Chondrocyte (in vitro differentiated cells): ENCODE measurements around the gene BTBD6. TPM values are rescaled to one million over a fixed set of nuclear protein-coding genes. Genes with fewer than 3 reads are reported as not detected.
A peak's percentile ranks its signal among the peaks of the same experiment; 100 is the strongest.

Experiments used
- DNase-seq: peaks from one replicate; pipeline ENCODE4 v3.0.0; 2021; ENCODE audit warnings: mixed read lengths, low spot score
- H3K27ac Mint-ChIP-seq: one replicate; pipeline ENCODE4 v1.8.0; 2021; ENCODE audit warnings: mild to moderate bottlenecking, moderate library complexity, mixed read lengths; ENCODE audit not compliant: unreplicated experiment
- H3K27me3 Mint-ChIP-seq: 2 replicates; pipeline ENCODE4 v1.8.0; 2021; ENCODE audit warnings: low read depth, mixed read lengths
- H3K36me3 Mint-ChIP-seq: 2 replicates; pipeline ENCODE4 v1.8.0; 2021; ENCODE audit warnings: low read depth, mixed read lengths
- H3K4me1 Mint-ChIP-seq: 2 replicates; pipeline ENCODE4 v1.8.0; 2021; ENCODE audit warnings: low read depth, mild to moderate bottlenecking, mixed read lengths
- H3K4me3 Mint-ChIP-seq: one replicate; pipeline ENCODE4 v1.8.0; 2021; ENCODE audit warnings: mild to moderate bottlenecking, moderate library complexity, mixed read lengths; ENCODE audit not compliant: unreplicated experiment
- H3K9me3 Mint-ChIP-seq: 2 replicates; pipeline ENCODE4 v1.8.0; 2021; ENCODE audit warnings: low read depth, mixed read lengths
- CTCF ChIP-seq: fragments of 200-600 bp; sonication (generic); IDR thresholded peaks from 2 replicates; pipeline ENCODE4 v1.5.0; 2021; ENCODE audit warnings: antibody characterized with exemption, mild to moderate bottlenecking, moderate library complexity
- total RNA-seq: library from RNA; stranded (reverse); gene quantifications from 3 replicates; pipeline ENCODE4 v1.2.1, GENCODE V29; 2021

BTBD6 gene
- total RNA-seq, 1 donor from 2014 or later: 54.3 TPM

GRCh38 chr14:105279642-105280361, 31.5 kb downstream of the BTBD6 start:
- Mint-ChIP-seq H3K4me3 (no peak overlapping the region), H3K27ac (no peak overlapping the region), H3K27me3 (no peaks in the 10 kb centered on the region), H3K9me3 (no peaks in the 10 kb centered on the region), H3K36me3 (no peaks in the 10 kb centered on the region), H3K4me1 (peaks cover 18% of the 10 kb centered on the region)
- no peak for DNase-seq
- TF ChIP-seq CTCF: no peak

GRCh38 chr14:105280525-105280924, 32.2 kb downstream of the BTBD6 start:
- Mint-ChIP-seq H3K4me1 (peaks cover 10% of the 10 kb centered on the region), H3K27ac (no peak overlapping the region), H3K4me3 (no peak overlapping the region), H3K36me3 (no peaks in the 10 kb centered on the region), H3K9me3 (no peaks in the 10 kb centered on the region), H3K27me3 (no peaks in the 10 kb centered on the region)
- no peak for DNase-seq
- no peak for TF ChIP-seq CTCF

- Mint-ChIP-seq H3K27ac (no peak overlapping the region), H3K4me3 (no peak overlapping the region), H3K36me3 (peaks cover 2% of the 10 kb centered on the region), H3K4me1 (peaks cover 8% of the 10 kb centered on the region), H3K27me3 (no peaks in the 10 kb centered on the region), H3K9me3 (no peaks in the 10 kb centered on the region)
- no peak for DNase-seq
- peak; percentile 86 for TF ChIP-seq CTCF
Observed at GRCh38 chr14:105281371-105282097, 33.2 kb downstream of the BTBD6 start.

- no peaks in the 10 kb centered on the region for H3K27me3 Mint-ChIP-seq
- DNase-seq: no peak
- H3K9me3 Mint-ChIP-seq: no peaks in the 10 kb centered on the region
- H3K4me1 Mint-ChIP-seq: peaks cover 8% of the 10 kb centered on the region
- peak; percentile 55 for TF ChIP-seq CTCF
- H3K4me3 Mint-ChIP-seq: no peak overlapping the region
- H3K36me3 Mint-ChIP-seq: peaks cover 2% of the 10 kb centered on the region
- H3K27ac Mint-ChIP-seq: no peak overlapping the region
Observed at GRCh38 chr14:105282098-105282725, 33.9 kb downstream of the BTBD6 start.

- Mint-ChIP-seq H3K4me3 (no peak overlapping the region), H3K27me3 (no peaks in the 10 kb centered on the region), H3K4me1 (peaks cover 8% of the 10 kb centered on the region), H3K27ac (no peak overlapping the region), H3K9me3 (no peaks in the 10 kb centered on the region), H3K36me3 (peaks cover 2% of the 10 kb centered on the region)
- DNase-seq: no peak
- no peak for TF ChIP-seq CTCF
Observed at GRCh38 chr14:105283028-105283427, 34.7 kb downstream of the BTBD6 start.
